Uterus (tissue), 4 donors: Measurements from ENCODE around the gene MESD. TPM values are rescaled to one million over a fixed set of nuclear protein-coding genes. Genes with fewer than 3 reads are reported as not detected.

ENCODE experiments used
- DNase-seq, 2 donors: peaks; one replicate each; pipeline ENCODE4 v3.0.0-alpha.2; 2019 to 2020
- H3K27ac ChIP-seq, 2 donors: fragments of 200-600 bp; sonication (generic); 1 replicate in 1 of 2; 2 replicates in 1 of 2; pipeline ENCODE4 v1.5.1; 2016 to 2018
- H3K27me3 ChIP-seq, 2 donors: fragments of 200-600 bp; sonication (generic); one replicate each; pipeline ENCODE4 v1.5.1; 2018 to 2019; ENCODE audit warnings: control low read depth in 1 of 2
- H3K36me3 ChIP-seq, 2 donors: fragments of 200-600 bp; sonication (generic); one replicate each; pipeline ENCODE4 v1.5.1; 2019; ENCODE audit warnings: control low read depth in 1 of 2
- H3K4me1 ChIP-seq, 2 donors: fragments of 200-600 bp; sonication (generic); one replicate each; pipeline ENCODE4 v1.5.1; 2018 to 2019; ENCODE audit warnings: control low read depth in 1 of 2
- H3K4me3 ChIP-seq, 2 donors: fragments of 200-600 bp; sonication (generic); 1 replicate in 1 of 2; 2 replicates in 1 of 2; pipeline ENCODE4 v1.5.1; 2018 to 2019; ENCODE audit warnings: mild to moderate bottlenecking in 1 of 2
- H3K9me3 ChIP-seq, 2 donors: fragments of 200-600 bp; sonication (generic); one replicate each; pipeline ENCODE4 v1.5.1; 2019; ENCODE audit warnings: control low read depth in 1 of 2
- CTCF ChIP-seq, 4 experiments: fragments of 200-600 bp in 2 of 4; fragments of 450-650 bp in 2 of 4; sonication (generic) in 2 of 4; IDR thresholded peaks; one replicate each; pipeline ENCODE4 v1.5.1; 2016 to 2019; ENCODE audit warnings: antibody characterized with exemption in 4 of 4, mild to moderate bottlenecking in 2 of 4, moderate library complexity in 1 of 4
- POLR2A ChIP-seq, 2 donors: fragments of 450-650 bp; IDR thresholded peaks; one replicate each; pipeline ENCODE4 v1.6.1; 2016; ENCODE audit warnings: antibody characterized with exemption in 2 of 2, mild to moderate bottlenecking in 1 of 2, moderate library complexity in 1 of 2
- intact Hi-C: fragments of 100-400 bp; cut with DNase I; formaldehyde crosslinking; loops from one replicate; pipeline ENCODE4 v1.15.1; 2023; ENCODE audit warnings: low total_unique reads
- total RNA-seq, 4 donors: library from RNA; depleted of rRNA in 3 of 4; stranded (reverse); fragments of >200 nt in 3 of 4; gene quantifications; one replicate each; pipeline versions ENCODE4 v1.1.0 to v1.2.4, GENCODE V29; 2014 to 2023
- donor health status: DM: yes; HTN: yes; CAD: no.

Gene MESD
- total RNA-seq, 4 donors from 2014 or later = 23.6 to 48.7 (median 27.7) TPM

GRCh38 chr15:80934761-80935221, 54.8 kb downstream of the MESD start:
- no peaks in the 10 kb centered on the region for H3K27me3 ChIP-seq
- no peak for TF ChIP-seq CTCF (IDR thresholded peaks at IDR 0.05)
- TF ChIP-seq POLR2A (IDR thresholded peaks at IDR 0.05) = no peak
- no peak overlapping the region for H3K27ac ChIP-seq
- H3K36me3 ChIP-seq = no peaks in the 10 kb centered on the region
- no peaks in the 10 kb centered on the region for H3K4me1 ChIP-seq
- no peaks in the 10 kb centered on the region for H3K9me3 ChIP-seq
- no peak for DNase-seq
- H3K4me3 ChIP-seq = no peak overlapping the region
- intact Hi-C loops = no loop called here

GRCh38 chr15:80932989-80933388, 56.6 kb downstream of the MESD start:
- intact Hi-C loops = no loop called here
- no peaks in the 10 kb centered on the region for H3K4me1 ChIP-seq

GRCh38 chr15:80932513-80932815, 57.2 kb downstream of the MESD start:
- no peaks in the 10 kb centered on the region for H3K36me3 ChIP-seq
- TF ChIP-seq CTCF (IDR thresholded peaks at IDR 0.05) = no peak
- TF ChIP-seq POLR2A (IDR thresholded peaks at IDR 0.05) = no peak
- H3K27ac ChIP-seq = no peak overlapping the region
- DNase-seq = no peak
- intact Hi-C loops = no loop called here
- H3K9me3 ChIP-seq = no peaks in the 10 kb centered on the region
- H3K4me3 ChIP-seq = no peak overlapping the region
- no peaks in the 10 kb centered on the region for H3K27me3 ChIP-seq
- H3K4me1 ChIP-seq = no peaks in the 10 kb centered on the region

More at GRCh38 chr15:80932989-80933388, 56.6 kb downstream of the MESD start:
- no peaks in the 10 kb centered on the region for H3K36me3 ChIP-seq
- H3K27ac ChIP-seq = no peak overlapping the region
- peak in 1 of 2 donors; percentile 29 for DNase-seq
- H3K27me3 ChIP-seq = no peaks in the 10 kb centered on the region
- no peak overlapping the region for H3K4me3 ChIP-seq
- TF ChIP-seq CTCF (IDR thresholded peaks at IDR 0.05) (no peak), POLR2A (IDR thresholded peaks at IDR 0.05) (no peak)
- H3K9me3 ChIP-seq = no peaks in the 10 kb centered on the region

GRCh38 chr15:80931721-80932512, 57.7 kb downstream of the MESD start:
- Histone ChIP-seq H3K27me3 (no peaks in the 10 kb centered on the region), H3K36me3 (no peaks in the 10 kb centered on the region), H3K4me3 (no peak overlapping the region), H3K9me3 (no peaks in the 10 kb centered on the region), H3K4me1 (no peaks in the 10 kb centered on the region), H3K27ac (no peak overlapping the region)
- TF ChIP-seq CTCF (IDR thresholded peaks at IDR 0.05) = no peak
- TF ChIP-seq POLR2A (IDR thresholded peaks at IDR 0.05) = no peak
- intact Hi-C loops = no loop called here
- no peak for DNase-seq

GRCh38 chr15:80931191-80931590, 58.4 kb downstream of the MESD start:
- DNase-seq = no peak
- TF ChIP-seq POLR2A (IDR thresholded peaks at IDR 0.05) = no peak
- TF ChIP-seq CTCF (IDR thresholded peaks at IDR 0.05) = no peak
- H3K36me3 ChIP-seq = no peaks in the 10 kb centered on the region
- intact Hi-C loops = no loop called here
- H3K27me3 ChIP-seq = no peaks in the 10 kb centered on the region
- H3K27ac ChIP-seq = no peak overlapping the region
- no peaks in the 10 kb centered on the region for H3K4me1 ChIP-seq
- H3K9me3 ChIP-seq = no peaks in the 10 kb centered on the region
- no peak overlapping the region for H3K4me3 ChIP-seq
